ENCODE data around the gene SH3PXD2A. TPM values are rescaled to one million over a fixed set of nuclear protein-coding genes. Genes with fewer than 3 reads are reported as not detected.

The SH3PXD2A gene
- total and polyA plus RNA-seq, 9 of the 15 experiments (the other 6 are each of a cell fraction or from before 2014, with no cell fraction given): 0.41 to 9.3 (median 2.5) TPM

DNA sequence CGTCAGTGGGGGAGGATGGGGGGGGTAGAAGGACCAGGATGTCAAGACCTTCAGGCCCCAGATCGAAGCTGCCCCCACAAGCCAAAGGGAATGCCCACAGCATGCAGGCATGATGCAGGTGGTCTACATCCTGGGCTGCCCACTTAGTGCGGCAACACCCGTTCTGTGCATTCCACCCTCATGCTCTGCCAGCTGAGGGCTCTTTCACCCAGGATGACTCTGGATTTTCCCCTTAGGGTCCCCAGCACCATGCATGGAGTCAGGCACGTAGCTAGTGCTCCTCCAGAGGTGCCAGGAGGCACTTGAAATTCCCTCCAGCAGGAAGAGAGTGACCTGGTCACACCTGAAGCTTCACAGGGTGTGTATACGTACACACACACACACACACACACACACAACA, 66.2 kb downstream of the SH3PXD2A start (continued):
- TF ChIP-seq, protein P1, sequence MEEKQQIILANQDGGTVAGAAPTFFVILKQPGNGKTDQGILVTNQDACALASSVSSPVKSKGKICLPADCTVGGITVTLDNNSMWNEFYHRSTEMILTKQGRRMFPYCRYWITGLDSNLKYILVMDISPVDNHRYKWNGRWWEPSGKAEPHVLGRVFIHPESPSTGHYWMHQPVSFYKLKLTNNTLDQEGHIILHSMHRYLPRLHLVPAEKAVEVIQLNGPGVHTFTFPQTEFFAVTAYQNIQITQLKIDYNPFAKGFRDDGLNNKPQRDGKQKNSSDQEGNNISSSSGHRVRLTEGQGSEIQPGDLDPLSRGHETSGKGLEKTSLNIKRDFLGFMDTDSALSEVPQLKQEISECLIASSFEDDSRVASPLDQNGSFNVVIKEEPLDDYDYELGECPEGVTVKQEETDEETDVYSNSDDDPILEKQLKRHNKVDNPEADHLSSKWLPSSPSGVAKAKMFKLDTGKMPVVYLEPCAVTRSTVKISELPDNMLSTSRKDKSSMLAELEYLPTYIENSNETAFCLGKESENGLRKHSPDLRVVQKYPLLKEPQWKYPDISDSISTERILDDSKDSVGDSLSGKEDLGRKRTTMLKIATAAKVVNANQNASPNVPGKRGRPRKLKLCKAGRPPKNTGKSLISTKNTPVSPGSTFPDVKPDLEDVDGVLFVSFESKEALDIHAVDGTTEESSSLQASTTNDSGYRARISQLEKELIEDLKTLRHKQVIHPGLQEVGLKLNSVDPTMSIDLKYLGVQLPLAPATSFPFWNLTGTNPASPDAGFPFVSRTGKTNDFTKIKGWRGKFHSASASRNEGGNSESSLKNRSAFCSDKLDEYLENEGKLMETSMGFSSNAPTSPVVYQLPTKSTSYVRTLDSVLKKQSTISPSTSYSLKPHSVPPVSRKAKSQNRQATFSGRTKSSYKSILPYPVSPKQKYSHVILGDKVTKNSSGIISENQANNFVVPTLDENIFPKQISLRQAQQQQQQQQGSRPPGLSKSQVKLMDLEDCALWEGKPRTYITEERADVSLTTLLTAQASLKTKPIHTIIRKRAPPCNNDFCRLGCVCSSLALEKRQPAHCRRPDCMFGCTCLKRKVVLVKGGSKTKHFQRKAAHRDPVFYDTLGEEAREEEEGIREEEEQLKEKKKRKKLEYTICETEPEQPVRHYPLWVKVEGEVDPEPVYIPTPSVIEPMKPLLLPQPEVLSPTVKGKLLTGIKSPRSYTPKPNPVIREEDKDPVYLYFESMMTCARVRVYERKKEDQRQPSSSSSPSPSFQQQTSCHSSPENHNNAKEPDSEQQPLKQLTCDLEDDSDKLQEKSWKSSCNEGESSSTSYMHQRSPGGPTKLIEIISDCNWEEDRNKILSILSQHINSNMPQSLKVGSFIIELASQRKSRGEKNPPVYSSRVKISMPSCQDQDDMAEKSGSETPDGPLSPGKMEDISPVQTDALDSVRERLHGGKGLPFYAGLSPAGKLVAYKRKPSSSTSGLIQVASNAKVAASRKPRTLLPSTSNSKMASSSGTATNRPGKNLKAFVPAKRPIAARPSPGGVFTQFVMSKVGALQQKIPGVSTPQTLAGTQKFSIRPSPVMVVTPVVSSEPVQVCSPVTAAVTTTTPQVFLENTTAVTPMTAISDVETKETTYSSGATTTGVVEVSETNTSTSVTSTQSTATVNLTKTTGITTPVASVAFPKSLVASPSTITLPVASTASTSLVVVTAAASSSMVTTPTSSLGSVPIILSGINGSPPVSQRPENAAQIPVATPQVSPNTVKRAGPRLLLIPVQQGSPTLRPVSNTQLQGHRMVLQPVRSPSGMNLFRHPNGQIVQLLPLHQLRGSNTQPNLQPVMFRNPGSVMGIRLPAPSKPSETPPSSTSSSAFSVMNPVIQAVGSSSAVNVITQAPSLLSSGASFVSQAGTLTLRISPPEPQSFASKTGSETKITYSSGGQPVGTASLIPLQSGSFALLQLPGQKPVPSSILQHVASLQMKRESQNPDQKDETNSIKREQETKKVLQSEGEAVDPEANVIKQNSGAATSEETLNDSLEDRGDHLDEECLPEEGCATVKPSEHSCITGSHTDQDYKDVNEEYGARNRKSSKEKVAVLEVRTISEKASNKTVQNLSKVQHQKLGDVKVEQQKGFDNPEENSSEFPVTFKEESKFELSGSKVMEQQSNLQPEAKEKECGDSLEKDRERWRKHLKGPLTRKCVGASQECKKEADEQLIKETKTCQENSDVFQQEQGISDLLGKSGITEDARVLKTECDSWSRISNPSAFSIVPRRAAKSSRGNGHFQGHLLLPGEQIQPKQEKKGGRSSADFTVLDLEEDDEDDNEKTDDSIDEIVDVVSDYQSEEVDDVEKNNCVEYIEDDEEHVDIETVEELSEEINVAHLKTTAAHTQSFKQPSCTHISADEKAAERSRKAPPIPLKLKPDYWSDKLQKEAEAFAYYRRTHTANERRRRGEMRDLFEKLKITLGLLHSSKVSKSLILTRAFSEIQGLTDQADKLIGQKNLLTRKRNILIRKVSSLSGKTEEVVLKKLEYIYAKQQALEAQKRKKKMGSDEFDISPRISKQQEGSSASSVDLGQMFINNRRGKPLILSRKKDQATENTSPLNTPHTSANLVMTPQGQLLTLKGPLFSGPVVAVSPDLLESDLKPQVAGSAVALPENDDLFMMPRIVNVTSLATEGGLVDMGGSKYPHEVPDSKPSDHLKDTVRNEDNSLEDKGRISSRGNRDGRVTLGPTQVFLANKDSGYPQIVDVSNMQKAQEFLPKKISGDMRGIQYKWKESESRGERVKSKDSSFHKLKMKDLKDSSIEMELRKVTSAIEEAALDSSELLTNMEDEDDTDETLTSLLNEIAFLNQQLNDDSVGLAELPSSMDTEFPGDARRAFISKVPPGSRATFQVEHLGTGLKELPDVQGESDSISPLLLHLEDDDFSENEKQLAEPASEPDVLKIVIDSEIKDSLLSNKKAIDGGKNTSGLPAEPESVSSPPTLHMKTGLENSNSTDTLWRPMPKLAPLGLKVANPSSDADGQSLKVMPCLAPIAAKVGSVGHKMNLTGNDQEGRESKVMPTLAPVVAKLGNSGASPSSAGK (IDR thresholded peaks at IDR 0.05): no peak
- no peak for TF ChIP-seq ZNF324 (CRISPR knock-in tag; IDR thresholded peaks at IDR 0.05)

Data from K562 (cell line).